ENCODE results near the gene LLPH.

The LLPH gene

GRCh38 chr12:66087365-66087943, 43.1 kb downstream of the LLPH start:
- DNase-seq: peak; percentile 78

GRCh38 chr12:66085998-66086397, 44.6 kb downstream of the LLPH start:
- no peak for DNase-seq

GRCh38 chr12:66085213-66085612, 45.3 kb downstream of the LLPH start:
- DNase-seq: no peak

- DNase-seq: no peak
These were observed 46.8 kb downstream of the LLPH start for GRCh38 chr12:66083766-66084165.

GRCh38 chr12:66082744-66083143, 47.8 kb downstream of the LLPH start:
- no peak for DNase-seq

- DNase-seq: no peak
These were observed 49.8 kb downstream of the LLPH start for GRCh38 chr12:66080791-66081190.

GRCh38 chr12:66077542-66077941, 53.0 kb downstream of the LLPH start:
- DNase-seq: no peak

GRCh38 chr12:66074561-66074960, 56.0 kb downstream of the LLPH start:
- peak; percentile 9 for DNase-seq

GRCh38 chr12:66072566-66072965, 58.0 kb downstream of the LLPH start:
- no peak for DNase-seq

GRCh38 chr12:66072135-66072534, 58.4 kb downstream of the LLPH start:
- DNase-seq: no peak

- DNase-seq: no peak
These were observed 59.0 kb downstream of the LLPH start for GRCh38 chr12:66071549-66071948.

GRCh38 chr12:66070378-66071120, 60.0 kb downstream of the LLPH start:
- DNase-seq: no peak

- no peak for DNase-seq
These were observed 63.5 kb downstream of the LLPH start for GRCh38 chr12:66066929-66067523.
